Activated CD4-positive, alpha-beta memory T cell treated with anti-CD3 and anti-CD28 coated beads, Interleukin-2, amount 10 ng/mL, durations not matched to agents 7 days and 5 days (primary cell): ENCODE measurements around the gene ASB17. TPM values are rescaled to one million over a fixed set of nuclear protein-coding genes. Genes with fewer than 3 reads are reported as not detected.
"Not testable (repeated sequence)": the region's sequence is repeated elsewhere in the genome, so short reads cannot be mapped to it uniquely, and the experiment has no call there.

Experiments
- CTCF ChIA-PET: fragments of 350-600 bp; sonication (Branson Sonifier 250); formaldehyde crosslinking; loops from one replicate; lab custom pipeline; 2021; ENCODE audit warnings: antibody characterized with exemption, inconsistent platforms; lab: Charles Lee
- POLR2A ChIA-PET: fragments of 350-600 bp; sonication (Branson Sonifier 250); formaldehyde crosslinking; loops from one replicate; lab custom pipeline; 2021; ENCODE audit warnings: antibody characterized with exemption; lab: Charles Lee
- DNase-seq: peaks from one replicate; pipeline ENCODE4 v3.0.0-alpha.2; 2020
- H3K27ac Mint-ChIP-seq: one replicate; pipeline ENCODE4 v1.8.0; 2021; ENCODE audit warnings: mild to moderate bottlenecking, mixed read lengths
- H3K27me3 Mint-ChIP-seq: one replicate; pipeline ENCODE4 v1.8.0; 2021; ENCODE audit warnings: mixed read lengths
- H3K36me3 Mint-ChIP-seq: one replicate; pipeline ENCODE4 v1.8.0; 2021; ENCODE audit warnings: low read depth, mixed read lengths
- H3K4me1 Mint-ChIP-seq: one replicate; pipeline ENCODE4 v1.8.0; 2021; ENCODE audit warnings: mixed read lengths
- H3K4me3 Mint-ChIP-seq: one replicate; pipeline ENCODE4 v1.8.0; 2021; ENCODE audit warnings: mild to moderate bottlenecking, mixed read lengths
- H3K9me3 Mint-ChIP-seq: one replicate; pipeline ENCODE4 v1.8.0; 2021; ENCODE audit warnings: mixed read lengths
- total RNA-seq, 2 experiments: library from RNA; stranded (reverse); gene quantifications; one replicate each; pipeline ENCODE4 v1.2.3, GENCODE V29; 2021

The ASB17 gene
- total RNA-seq, result not detected

DNA sequence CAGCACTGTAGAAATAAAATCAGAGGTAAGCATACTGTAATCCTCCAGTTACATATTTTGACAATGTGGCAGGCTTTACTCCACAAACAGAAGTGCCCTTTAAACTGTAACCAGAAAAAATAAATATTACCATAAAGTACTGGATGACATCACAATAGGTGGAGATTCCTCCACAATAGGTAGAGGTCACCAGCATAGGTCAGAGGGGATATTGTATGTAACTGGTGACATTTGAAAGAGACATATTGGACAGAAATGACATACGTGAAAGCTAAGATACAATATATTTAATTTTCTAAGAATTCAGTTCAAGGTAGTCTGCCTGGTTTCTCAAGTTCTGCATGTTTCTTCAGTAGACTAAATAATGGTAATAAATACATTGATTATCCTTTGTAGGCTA, at the start of gene ASB17:
ASB17 (minus strand) TSS at position 101 of the 400 bp plus-strand sequence. CDS start 113 bp downstream, outside the sequence.
- H3K36me3 Mint-ChIP-seq, result no peaks in the 10 kb centered on the region
- DNase-seq, result no peak
- no peaks in the 10 kb centered on the region for H3K9me3 Mint-ChIP-seq
- POLR2A ChIA-PET, result no interaction called here
- H3K4me3 Mint-ChIP-seq, result no peak within 1 kb of the TSS
- CTCF ChIA-PET, result no interaction called here
- no peaks in the 10 kb centered on the region for H3K27me3 Mint-ChIP-seq
- no peak within 1 kb of the TSS for H3K27ac Mint-ChIP-seq
- no peaks in the 10 kb centered on the region for H3K4me1 Mint-ChIP-seq

DNA sequence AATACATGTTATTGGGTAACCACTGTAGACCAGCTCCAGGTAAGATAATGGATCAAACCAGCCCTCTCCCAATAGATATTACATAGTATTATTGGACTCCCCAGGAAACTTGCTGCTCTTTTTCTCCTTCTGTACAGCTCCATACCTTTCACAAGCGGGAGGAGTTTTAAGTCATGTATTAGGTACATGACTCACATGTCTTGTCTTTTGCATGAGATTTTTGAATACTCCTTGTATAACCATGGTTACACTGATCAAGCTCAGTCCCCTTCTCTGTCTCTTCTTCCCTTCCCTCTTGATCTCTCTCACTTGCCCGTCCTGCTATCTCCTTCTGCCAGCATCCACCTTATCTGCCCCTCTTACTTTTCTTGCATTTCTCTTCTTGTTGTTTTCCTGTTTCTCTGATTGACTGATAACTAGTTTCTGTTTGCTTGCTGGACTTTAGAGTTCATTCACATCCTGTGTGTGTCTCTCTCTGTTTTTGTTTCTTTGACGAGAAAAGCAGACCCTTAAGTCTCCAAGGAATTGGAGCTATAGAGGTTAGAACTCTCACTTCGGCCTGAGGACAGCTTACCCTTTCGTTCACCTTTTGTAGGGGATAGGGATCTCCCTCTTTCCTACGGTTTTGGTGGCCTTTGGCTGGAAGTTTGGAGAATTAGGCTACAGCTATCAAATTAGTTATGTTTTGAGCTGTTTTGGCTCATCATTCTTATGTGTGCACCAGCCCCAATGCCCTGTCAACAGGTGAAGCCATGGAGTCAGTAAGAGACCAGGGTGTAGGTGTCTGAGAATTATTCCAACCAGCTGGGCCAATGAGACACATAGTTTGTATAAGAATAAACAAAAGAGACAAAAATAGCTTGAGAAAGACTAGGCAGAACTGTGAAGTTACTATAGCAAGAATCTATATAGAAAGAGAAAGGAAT, 49.0 kb upstream of the ASB17 start:
- Mint-ChIP-seq H3K27me3 (peaks cover 5% of the 10 kb centered on the region), H3K4me3 (no peak overlapping the region), H3K27ac (no peak overlapping the region), H3K9me3 (no peaks in the 10 kb centered on the region), H3K4me1 (peaks cover 4% of the 10 kb centered on the region), H3K36me3 (no peaks in the 10 kb centered on the region)
- no peak for DNase-seq
- ChIA-PET CTCF (no interaction called here), POLR2A (no interaction called here)

DNA sequence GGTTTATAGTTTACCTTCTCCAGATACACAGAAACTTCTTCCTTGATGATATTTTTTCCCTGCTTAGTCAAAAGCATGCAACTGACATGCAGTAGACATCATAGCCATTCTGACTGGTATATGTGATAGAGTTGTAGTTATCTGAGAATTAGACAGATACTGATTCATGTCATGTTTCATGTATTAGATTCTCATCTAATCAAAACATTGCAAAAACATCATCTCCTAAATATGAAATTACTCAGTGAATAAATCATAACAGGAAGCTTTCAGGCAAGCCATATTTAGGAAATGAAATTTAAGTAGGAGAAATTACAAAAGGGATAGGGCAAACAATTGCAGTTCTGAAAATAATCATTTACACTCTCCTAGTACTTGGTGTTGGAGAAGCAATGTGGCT, 38.4 kb upstream of the ASB17 start:
- H3K4me3 Mint-ChIP-seq, result no peak overlapping the region
- no peak for DNase-seq
- CTCF ChIA-PET, result no interaction called here
- POLR2A ChIA-PET, result no interaction called here
- H3K27ac Mint-ChIP-seq, result no peak overlapping the region
- no peaks in the 10 kb centered on the region for H3K9me3 Mint-ChIP-seq
- no peaks in the 10 kb centered on the region for H3K27me3 Mint-ChIP-seq
- no peaks in the 10 kb centered on the region for H3K36me3 Mint-ChIP-seq
- H3K4me1 Mint-ChIP-seq, result no peaks in the 10 kb centered on the region

- POLR2A ChIA-PET, result no interaction called here
- no peak overlapping the region for H3K4me3 Mint-ChIP-seq
- H3K27ac Mint-ChIP-seq, result no peak overlapping the region
- CTCF ChIA-PET, result no interaction called here
- no peaks in the 10 kb centered on the region for H3K9me3 Mint-ChIP-seq
- no peaks in the 10 kb centered on the region for H3K36me3 Mint-ChIP-seq
- DNase-seq, result no peak
- no peaks in the 10 kb centered on the region for H3K27me3 Mint-ChIP-seq
- H3K4me1 Mint-ChIP-seq, result no peaks in the 10 kb centered on the region
These were observed 37.3 kb upstream of the ASB17 start for GRCh38 chr1:75969550-75969949.

- Mint-ChIP-seq H3K9me3 (no peaks in the 10 kb centered on the region), H3K4me1 (no peaks in the 10 kb centered on the region), H3K4me3 (no peak overlapping the region), H3K36me3 (no peaks in the 10 kb centered on the region), H3K27ac (no peak overlapping the region), H3K27me3 (no peaks in the 10 kb centered on the region)
- POLR2A ChIA-PET, result no interaction called here
- CTCF ChIA-PET, result no interaction called here
- DNase-seq, result no peak
These were observed 35.5 kb upstream of the ASB17 start for GRCh38 chr1:75967719-75968118.

DNA sequence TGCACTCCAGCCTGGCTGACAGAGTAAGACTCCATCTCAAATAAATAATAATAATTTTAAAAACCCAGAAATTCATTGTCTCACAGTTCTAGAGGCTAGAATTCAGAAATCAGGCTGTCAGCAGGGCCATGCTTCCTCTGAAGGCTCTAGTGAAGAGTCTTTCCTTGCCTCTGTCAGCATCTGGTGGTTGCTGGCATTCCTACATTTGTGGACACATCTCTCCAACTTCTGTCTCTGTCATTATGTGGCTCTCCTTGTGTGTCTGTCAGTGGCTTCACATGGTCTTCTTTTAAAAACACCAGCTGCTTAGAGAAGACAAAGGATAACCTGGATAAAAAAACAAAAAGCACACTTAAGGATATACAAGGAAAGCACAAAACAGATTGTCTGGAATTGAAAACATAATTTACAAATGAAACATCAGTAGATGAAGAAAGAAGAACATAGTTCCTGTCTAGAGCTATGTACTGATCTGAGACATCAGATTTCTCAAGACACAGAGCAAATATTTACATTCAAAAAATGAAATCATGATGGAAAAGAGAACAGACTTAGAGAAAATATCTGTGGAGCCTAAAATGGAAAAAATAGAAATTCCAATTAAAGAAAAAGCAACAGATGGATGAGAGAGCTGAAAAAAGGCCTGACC, 32.7 kb upstream of the ASB17 start:
- no peak overlapping the region for H3K27ac Mint-ChIP-seq
- ChIA-PET CTCF (no interaction called here), POLR2A (no interaction called here)
- no peak overlapping the region for H3K4me3 Mint-ChIP-seq
- H3K4me1 Mint-ChIP-seq, result no peaks in the 10 kb centered on the region
- H3K27me3 Mint-ChIP-seq, result no peaks in the 10 kb centered on the region
- no peaks in the 10 kb centered on the region for H3K36me3 Mint-ChIP-seq
- no peaks in the 10 kb centered on the region for H3K9me3 Mint-ChIP-seq
- no peak for DNase-seq

- H3K36me3 Mint-ChIP-seq, H3K9me3 Mint-ChIP-seq, H3K27me3 Mint-ChIP-seq, H3K4me3 Mint-ChIP-seq, DNase-seq, H3K4me1 Mint-ChIP-seq, H3K27ac Mint-ChIP-seq, CTCF ChIA-PET, POLR2A ChIA-PET: not testable (repeated sequence)
These were observed 32.0 kb upstream of the ASB17 start for GRCh38 chr1:75964110-75964759.

GRCh38 chr1:75954586-75954985, 22.4 kb upstream of the ASB17 start:
- no peak overlapping the region for H3K27ac Mint-ChIP-seq
- CTCF ChIA-PET, result no interaction called here
- no peaks in the 10 kb centered on the region for H3K4me1 Mint-ChIP-seq
- no peaks in the 10 kb centered on the region for H3K9me3 Mint-ChIP-seq
- H3K36me3 Mint-ChIP-seq, result no peaks in the 10 kb centered on the region
- H3K4me3 Mint-ChIP-seq, result no peak overlapping the region
- POLR2A ChIA-PET, result no interaction called here
- DNase-seq, result no peak
- H3K27me3 Mint-ChIP-seq, result no peaks in the 10 kb centered on the region

DNA sequence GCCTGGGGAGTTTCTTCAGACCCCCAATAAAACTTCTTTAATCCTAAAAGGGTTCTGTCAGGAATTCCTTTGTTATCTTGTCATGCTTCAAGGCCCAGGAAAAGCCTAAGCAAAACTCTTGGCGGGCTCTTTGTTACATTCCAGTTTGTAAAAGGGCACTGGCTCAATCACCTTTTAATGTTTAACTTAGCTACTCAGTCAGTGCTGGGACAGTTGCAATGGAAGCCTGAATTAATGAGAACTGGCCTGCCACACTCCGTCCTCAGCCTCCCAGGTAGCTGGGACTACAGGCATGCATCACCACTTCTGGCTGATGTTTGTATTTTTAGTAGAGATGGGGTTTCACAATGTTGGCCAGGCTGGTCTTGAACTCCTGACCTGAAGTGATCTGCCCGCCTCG, 21.3 kb upstream of the ASB17 start:
- Mint-ChIP-seq H3K36me3 (no peaks in the 10 kb centered on the region), H3K9me3 (no peaks in the 10 kb centered on the region), H3K27me3 (no peaks in the 10 kb centered on the region), H3K4me1 (no peaks in the 10 kb centered on the region), H3K4me3 (no peak overlapping the region), H3K27ac (no peak overlapping the region)
- no peak for DNase-seq
- POLR2A ChIA-PET, result no interaction called here
- CTCF ChIA-PET, result no interaction called here

DNA sequence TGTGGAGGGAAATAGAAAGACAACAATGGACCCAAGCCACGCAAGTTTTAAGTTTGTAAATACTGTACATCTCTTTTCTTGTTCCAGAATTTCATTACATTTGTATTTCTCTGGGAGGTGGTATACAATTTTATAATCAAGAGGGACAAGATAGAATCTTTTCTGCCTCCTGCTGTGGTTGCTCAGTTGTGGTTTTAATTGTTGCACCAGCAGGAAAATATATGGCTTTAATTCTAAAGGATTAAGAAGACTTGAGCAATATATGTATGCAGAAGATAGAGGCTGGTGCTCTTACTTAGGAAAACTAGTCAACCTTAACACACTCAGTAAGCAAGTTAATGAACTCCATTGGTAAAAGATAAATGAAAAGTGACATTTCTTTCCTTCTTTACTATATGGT, 19.8 kb upstream of the ASB17 start:
- Mint-ChIP-seq H3K9me3 (no peaks in the 10 kb centered on the region), H3K27ac (no peak overlapping the region), H3K4me1 (no peaks in the 10 kb centered on the region), H3K27me3 (no peaks in the 10 kb centered on the region), H3K36me3 (no peaks in the 10 kb centered on the region), H3K4me3 (no peak overlapping the region)
- DNase-seq, result no peak
- POLR2A ChIA-PET, result no interaction called here
- CTCF ChIA-PET, result no interaction called here

- Mint-ChIP-seq H3K27me3 (no peaks in the 10 kb centered on the region), H3K4me1 (no peaks in the 10 kb centered on the region), H3K9me3 (no peaks in the 10 kb centered on the region), H3K4me3 (no peak overlapping the region), H3K27ac (no peak overlapping the region), H3K36me3 (no peaks in the 10 kb centered on the region)
- no peak for DNase-seq
- ChIA-PET POLR2A (no interaction called here), CTCF (no interaction called here)
These were observed 18.0 kb upstream of the ASB17 start for GRCh38 chr1:75950176-75950575.

DNA sequence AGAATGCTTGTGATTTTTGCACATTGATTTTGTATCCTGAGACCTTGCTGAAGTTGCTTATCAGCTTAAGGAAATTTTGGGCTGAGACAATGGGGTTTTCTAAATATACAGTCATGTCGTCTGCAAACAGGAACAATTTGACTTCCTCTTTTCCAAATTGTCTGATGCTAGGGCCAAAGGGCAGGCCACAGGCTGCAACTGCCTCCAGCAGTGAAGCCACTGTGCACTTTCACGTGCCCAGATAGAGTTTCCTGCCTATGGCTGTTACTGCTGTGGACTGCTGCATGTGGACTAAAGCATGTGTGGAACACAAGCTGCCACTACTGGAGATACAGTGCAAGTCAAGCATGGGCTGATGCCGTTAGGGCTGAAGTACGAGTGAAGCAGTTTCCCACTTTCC, 10.8 kb upstream of the ASB17 start:
- H3K4me1 Mint-ChIP-seq, H3K9me3 Mint-ChIP-seq, H3K4me3 Mint-ChIP-seq, H3K27me3 Mint-ChIP-seq, H3K36me3 Mint-ChIP-seq, POLR2A ChIA-PET, H3K27ac Mint-ChIP-seq, CTCF ChIA-PET, DNase-seq: not testable (repeated sequence)

GRCh38 chr1:75937034-75937433, 4.8 kb upstream of the ASB17 start:
- no peaks in the 10 kb centered on the region for H3K36me3 Mint-ChIP-seq
- ChIA-PET CTCF (no interaction called here), POLR2A (no interaction called here)
- no peak for DNase-seq
- no peaks in the 10 kb centered on the region for H3K9me3 Mint-ChIP-seq
- H3K4me1 Mint-ChIP-seq, result no peaks in the 10 kb centered on the region
- no peak overlapping the region for H3K4me3 Mint-ChIP-seq
- no peak overlapping the region for H3K27ac Mint-ChIP-seq
- no peaks in the 10 kb centered on the region for H3K27me3 Mint-ChIP-seq
